Rectal smooth muscle tissue (tissue), 1 donor: ENCODE data around the gene FER1L5.

Source experiments
- H3K27ac ChIP-seq: one replicate; pipeline ENCODE4 v1.7.0; 2013; ENCODE audit warnings: low read depth, low read length, inconsistent platforms
- H3K27me3 ChIP-seq: one replicate; pipeline ENCODE4 v1.7.0; 2013; ENCODE audit warnings: low read length; ENCODE audit not compliant: control insufficient read depth, insufficient read depth
- H3K36me3 ChIP-seq: one replicate; pipeline ENCODE4 v1.7.0; 2013; ENCODE audit warnings: low read length; ENCODE audit not compliant: control insufficient read depth, insufficient read depth
- H3K4me1 ChIP-seq: one replicate; pipeline ENCODE4 v1.7.0; 2013; ENCODE audit warnings: low read length; ENCODE audit not compliant: control insufficient read depth, insufficient read depth
- H3K4me3 ChIP-seq: one replicate; pipeline ENCODE4 v1.7.0; 2013; ENCODE audit warnings: low read length
- H3K9ac ChIP-seq: one replicate; pipeline ENCODE4 v1.7.0; 2013; ENCODE audit warnings: low read length

The FER1L5 gene

GRCh38 chr2:96617012-96617411, 25.6 kb upstream of the FER1L5 start:
- Histone ChIP-seq H3K27ac (no peak overlapping the region), H3K36me3 (peaks cover 23% of the 10 kb centered on the region), H3K4me1 (no peaks in the 10 kb centered on the region), H3K4me3 (no peak overlapping the region), H3K9ac (no peak overlapping the region), H3K27me3 (no peaks in the 10 kb centered on the region)

GRCh38 chr2:96618596-96619283, 23.8 kb upstream of the FER1L5 start:
- H3K9ac ChIP-seq = no peak overlapping the region
- H3K4me3 ChIP-seq = no peak overlapping the region
- H3K27me3 ChIP-seq = no peaks in the 10 kb centered on the region
- H3K4me1 ChIP-seq = no peaks in the 10 kb centered on the region
- peaks cover 16% of the 10 kb centered on the region for H3K36me3 ChIP-seq
- H3K27ac ChIP-seq = no peak overlapping the region

GRCh38 chr2:96622544-96622943, 20.0 kb upstream of the FER1L5 start:
- Histone ChIP-seq H3K4me3 (no peak overlapping the region), H3K4me1 (peaks cover 3% of the 10 kb centered on the region), H3K36me3 (peaks cover 11% of the 10 kb centered on the region), H3K27ac (no peak overlapping the region), H3K9ac (no peak overlapping the region), H3K27me3 (no peaks in the 10 kb centered on the region)

- H3K27ac ChIP-seq = no peak overlapping the region
- no peaks in the 10 kb centered on the region for H3K27me3 ChIP-seq
- peaks cover 11% of the 10 kb centered on the region for H3K36me3 ChIP-seq
- H3K4me3 ChIP-seq = no peak overlapping the region
- no peak overlapping the region for H3K9ac ChIP-seq
- peaks cover 3% of the 10 kb centered on the region for H3K4me1 ChIP-seq
Observed at GRCh38 chr2:96623116-96623515, 19.4 kb upstream of the FER1L5 start.

- peaks cover 4% of the 10 kb centered on the region for H3K36me3 ChIP-seq
- H3K27me3 ChIP-seq = no peaks in the 10 kb centered on the region
- H3K9ac ChIP-seq = no peak overlapping the region
- no peak overlapping the region for H3K27ac ChIP-seq
- H3K4me3 ChIP-seq = no peak overlapping the region
- H3K4me1 ChIP-seq = peaks cover 3% of the 10 kb centered on the region
Observed at GRCh38 chr2:96625571-96626552, 16.7 kb upstream of the FER1L5 start.

- H3K4me3 ChIP-seq = no peak overlapping the region
- H3K9ac ChIP-seq = no peak overlapping the region
- no peak overlapping the region for H3K27ac ChIP-seq
- peaks cover 8% of the 10 kb centered on the region for H3K36me3 ChIP-seq
- H3K27me3 ChIP-seq = no peaks in the 10 kb centered on the region
- peaks cover 3% of the 10 kb centered on the region for H3K4me1 ChIP-seq
Observed at GRCh38 chr2:96626553-96626942, 16.0 kb upstream of the FER1L5 start.

- peaks cover 10% of the 10 kb centered on the region for H3K36me3 ChIP-seq
- H3K27me3 ChIP-seq = no peaks in the 10 kb centered on the region
- no peak overlapping the region for H3K27ac ChIP-seq
- peaks cover 6% of the 10 kb centered on the region for H3K4me1 ChIP-seq
- H3K9ac ChIP-seq = no peak overlapping the region
- no peak overlapping the region for H3K4me3 ChIP-seq
Observed at GRCh38 chr2:96631804-96632435, 10.6 kb upstream of the FER1L5 start.

GRCh38 chr2:96633641-96634040, 8.9 kb upstream of the FER1L5 start:
- Histone ChIP-seq H3K36me3 (peaks cover 12% of the 10 kb centered on the region), H3K4me3 (no peak overlapping the region), H3K4me1 (peaks cover 6% of the 10 kb centered on the region), H3K27ac (no peak overlapping the region), H3K9ac (no peak overlapping the region), H3K27me3 (no peaks in the 10 kb centered on the region)

- Histone ChIP-seq H3K27me3 (no peaks in the 10 kb centered on the region), H3K9ac (peak overlapping the region; percentile 88), H3K4me3 (peak overlapping the region; percentile 98), H3K4me1 (peaks cover 6% of the 10 kb centered on the region), H3K36me3 (peaks cover 4% of the 10 kb centered on the region), H3K27ac (peak overlapping the region; percentile 95)
Observed at GRCh38 chr2:96636551-96637171, 5.9 kb upstream of the FER1L5 start.

GRCh38 chr2:96637385-96638143, 5.0 kb upstream of the FER1L5 start:
- Histone ChIP-seq H3K4me3 (peak overlapping the region; percentile 98), H3K27ac (peak overlapping the region; percentile 95), H3K36me3 (peaks cover 4% of the 10 kb centered on the region), H3K27me3 (no peaks in the 10 kb centered on the region), H3K9ac (peak overlapping the region; percentile 88), H3K4me1 (peaks cover 6% of the 10 kb centered on the region)

- no peaks in the 10 kb centered on the region for H3K27me3 ChIP-seq
- peaks cover 4% of the 10 kb centered on the region for H3K36me3 ChIP-seq
- H3K4me1 ChIP-seq = peaks cover 6% of the 10 kb centered on the region
- H3K27ac ChIP-seq = peak within 1 kb of the TSS; percentile 95
- peak within 1 kb of the TSS; percentile 98 for H3K4me3 ChIP-seq
- peak within 1 kb of the TSS; percentile 88 for H3K9ac ChIP-seq
Observed at GRCh38 chr2:96638144-96639121, 4.1 kb upstream of the FER1L5 start, which contains the start of gene KANSL3. Gene KANSL3, minus strand, starts transcription at chr2:96638312. Its CDS starts 1,177 bp downstream, at chr2:96637135.
